ENCODE measurements around the gene TSSK6.

TSSK6 gene

GRCh38 chr19:19502808-19503602, 12.3 kb downstream of the TSSK6 start:
- DNase-seq = no peak

DNA sequence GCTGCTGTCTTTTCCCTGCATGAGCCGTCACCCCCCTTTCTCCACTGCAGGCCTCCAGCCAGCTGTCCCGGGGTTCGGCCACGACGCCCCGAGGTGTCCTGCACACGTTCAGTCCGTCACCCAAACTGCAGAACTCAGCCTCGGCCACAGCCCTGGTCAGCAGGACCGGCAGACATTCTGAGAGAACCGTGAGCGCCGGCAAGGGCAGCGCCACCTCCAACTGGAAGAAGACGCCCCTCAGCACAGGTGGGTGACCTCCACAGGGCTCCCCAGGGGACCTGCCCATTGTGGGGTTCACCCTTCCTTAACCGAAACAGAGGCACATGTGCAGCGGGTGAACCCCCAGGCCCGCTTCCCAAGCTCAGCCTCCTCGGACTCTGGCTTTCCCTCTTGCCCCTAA, 13.1 kb downstream of the TSSK6 start:
- no peak for DNase-seq

GRCh38 chr19:19501798-19502197, 13.6 kb downstream of the TSSK6 start:
- no peak for DNase-seq

GRCh38 chr19:19500975-19501644, 14.2 kb downstream of the TSSK6 start:
- DNase-seq = no peak

DNA sequence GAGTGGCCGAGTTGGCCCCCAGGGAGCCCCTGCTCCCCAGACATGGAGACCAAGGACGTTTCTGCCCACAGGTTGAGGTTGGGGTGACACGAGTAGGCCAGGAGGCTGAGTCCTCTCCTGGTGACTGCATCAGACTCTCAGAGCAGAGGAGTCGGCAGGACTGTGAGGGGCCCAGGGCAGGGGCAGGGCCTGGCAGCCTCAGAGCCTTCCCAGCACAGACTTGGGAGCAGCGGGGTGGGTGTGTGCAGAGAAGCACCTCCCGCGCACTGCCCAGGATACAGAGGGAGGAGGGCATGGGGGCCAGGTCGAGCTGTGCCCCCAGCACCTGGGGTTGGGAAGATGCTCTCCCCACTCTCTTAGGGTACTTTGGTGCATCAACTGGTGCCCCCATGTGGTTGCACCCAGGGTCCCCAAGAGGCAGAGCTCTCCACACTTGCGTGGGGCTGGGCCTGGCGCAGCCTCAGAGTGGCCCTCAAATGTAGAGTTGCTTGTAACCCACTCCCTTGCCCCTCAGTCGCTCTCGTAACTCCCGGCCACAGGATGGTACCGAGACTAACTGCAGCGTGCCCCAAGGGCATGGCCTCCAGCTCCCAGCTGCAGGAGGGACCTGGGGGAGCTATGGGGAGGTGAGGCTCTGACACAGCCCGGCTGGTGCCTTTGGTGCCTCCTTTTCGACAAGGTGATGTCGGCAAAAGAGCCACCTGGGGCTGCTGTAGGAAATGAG, 15.9 kb downstream of the TSSK6 start:
- DNase-seq = no peak

- DNase-seq = no peak
Measured at GRCh38 chr19:19498255-19498991, 16.9 kb downstream of the TSSK6 start.

DNA sequence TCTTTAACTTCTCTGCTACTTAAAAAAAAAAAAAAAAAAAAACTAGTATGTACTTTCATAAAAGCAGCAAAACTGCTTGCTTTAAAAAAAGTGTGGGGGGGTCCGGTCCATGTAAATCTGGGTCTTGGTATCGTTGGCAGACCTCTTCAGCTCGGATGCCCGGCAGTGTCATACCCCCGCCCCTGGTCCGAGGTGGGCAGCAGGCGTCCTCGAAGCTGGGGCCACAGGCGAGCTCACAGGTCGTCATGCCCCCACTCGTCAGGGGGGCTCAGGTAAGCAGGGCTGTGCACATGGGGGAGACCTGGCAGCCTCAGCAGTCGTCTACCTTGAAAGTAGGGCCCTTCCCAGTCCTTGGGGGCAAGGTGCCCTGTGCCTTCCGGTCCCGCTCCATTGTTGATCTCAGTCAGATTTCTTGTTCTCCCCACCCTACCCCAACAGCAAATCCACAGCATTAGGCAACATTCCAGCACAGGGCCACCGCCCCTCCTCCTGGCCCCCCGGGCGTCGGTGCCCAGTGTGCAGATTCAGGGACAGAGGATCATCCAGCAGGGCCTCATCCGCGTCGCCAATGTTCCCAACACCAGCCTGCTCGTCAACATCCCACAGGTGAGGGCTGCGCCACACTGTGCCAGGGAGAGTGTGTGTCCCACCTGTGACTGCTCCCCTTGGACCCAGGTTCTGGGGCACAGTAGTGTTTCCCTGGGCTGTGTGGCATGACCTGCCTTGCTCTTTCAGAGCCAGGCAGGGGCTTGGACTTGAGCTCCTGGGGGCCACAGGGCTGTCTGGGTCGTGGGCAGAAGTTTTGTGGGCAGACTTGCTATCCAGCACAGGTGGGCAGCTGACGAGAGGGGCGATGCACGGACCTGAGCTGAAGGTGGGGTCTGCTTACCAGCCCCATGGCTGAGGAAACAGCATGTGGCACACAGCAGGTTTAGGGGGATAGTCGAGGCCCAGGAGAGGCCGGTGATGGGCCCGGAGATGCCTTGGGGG, 19.4 kb downstream of the TSSK6 start:
- DNase-seq = no peak

DNA sequence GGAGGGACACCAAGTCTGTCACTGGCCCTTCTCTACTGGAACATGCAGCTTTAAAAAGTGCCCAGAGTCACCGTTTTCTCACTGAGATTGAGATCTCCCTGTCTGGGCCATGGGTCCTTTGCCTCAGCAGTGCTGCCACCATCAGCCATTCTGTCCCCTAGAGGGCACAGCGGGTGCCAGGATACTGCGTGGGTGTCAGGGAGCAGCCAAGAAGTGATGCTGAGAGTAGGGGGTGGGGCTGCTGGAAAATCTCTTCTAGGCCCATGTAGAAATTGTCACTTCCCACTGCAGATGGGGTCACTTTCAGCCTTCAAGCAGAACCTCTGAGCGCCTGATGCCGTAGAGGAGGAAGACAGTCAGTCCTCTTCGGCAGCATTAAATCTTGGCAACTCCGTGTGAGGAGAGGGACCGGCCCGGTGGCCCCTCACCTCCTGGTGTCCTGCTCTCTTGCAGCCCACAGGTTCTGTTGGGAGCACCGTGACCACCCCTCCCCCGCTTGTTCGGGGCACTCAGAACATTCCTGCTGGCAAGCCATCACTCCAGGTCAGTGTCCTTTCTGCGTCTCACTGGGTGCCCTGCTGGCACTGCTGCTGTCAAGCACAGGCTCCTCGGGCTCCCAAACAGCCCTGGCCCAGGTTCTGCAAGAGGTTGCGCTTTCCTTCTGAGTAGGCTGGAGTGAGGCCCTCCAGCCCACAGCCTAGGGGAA, 21.4 kb downstream of the TSSK6 start:
- no peak for DNase-seq

- no peak for DNase-seq
Measured at GRCh38 chr19:19492026-19492610, 23.2 kb downstream of the TSSK6 start.

DNA sequence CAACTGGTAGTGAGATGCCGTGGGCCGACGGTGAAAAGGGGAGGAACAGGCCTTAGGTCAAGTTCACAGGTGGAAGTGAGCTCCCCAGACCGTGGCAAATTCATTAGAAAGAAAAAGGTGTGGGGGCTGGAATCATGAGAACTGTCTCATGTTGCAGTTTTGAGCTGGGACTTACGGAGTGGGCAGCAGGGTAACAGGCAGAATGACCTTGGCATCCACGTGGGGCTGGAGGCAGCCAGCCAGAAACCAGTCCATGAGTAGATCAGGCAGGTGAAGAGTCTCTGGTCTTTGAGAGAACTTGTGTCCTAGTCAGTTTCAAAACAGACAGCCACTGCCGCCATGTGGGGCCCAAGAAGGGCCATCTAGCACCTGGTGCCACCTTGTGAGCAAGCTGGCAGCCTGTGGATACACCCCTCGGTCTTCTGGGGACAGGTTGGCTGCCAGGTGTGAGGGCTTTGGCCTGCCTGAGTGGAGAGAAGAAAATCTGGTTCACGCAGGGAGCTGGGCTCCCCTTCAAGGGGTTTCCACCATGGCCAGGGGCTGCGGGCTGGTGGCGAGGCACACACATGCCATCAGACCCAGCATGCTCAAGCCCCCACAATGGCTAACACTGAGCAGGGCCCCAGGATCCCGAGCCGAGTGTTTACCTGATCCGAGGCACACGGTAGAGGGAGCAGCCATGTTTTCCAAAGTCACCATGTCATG, 23.9 kb downstream of the TSSK6 start:
- no peak for DNase-seq

DNA sequence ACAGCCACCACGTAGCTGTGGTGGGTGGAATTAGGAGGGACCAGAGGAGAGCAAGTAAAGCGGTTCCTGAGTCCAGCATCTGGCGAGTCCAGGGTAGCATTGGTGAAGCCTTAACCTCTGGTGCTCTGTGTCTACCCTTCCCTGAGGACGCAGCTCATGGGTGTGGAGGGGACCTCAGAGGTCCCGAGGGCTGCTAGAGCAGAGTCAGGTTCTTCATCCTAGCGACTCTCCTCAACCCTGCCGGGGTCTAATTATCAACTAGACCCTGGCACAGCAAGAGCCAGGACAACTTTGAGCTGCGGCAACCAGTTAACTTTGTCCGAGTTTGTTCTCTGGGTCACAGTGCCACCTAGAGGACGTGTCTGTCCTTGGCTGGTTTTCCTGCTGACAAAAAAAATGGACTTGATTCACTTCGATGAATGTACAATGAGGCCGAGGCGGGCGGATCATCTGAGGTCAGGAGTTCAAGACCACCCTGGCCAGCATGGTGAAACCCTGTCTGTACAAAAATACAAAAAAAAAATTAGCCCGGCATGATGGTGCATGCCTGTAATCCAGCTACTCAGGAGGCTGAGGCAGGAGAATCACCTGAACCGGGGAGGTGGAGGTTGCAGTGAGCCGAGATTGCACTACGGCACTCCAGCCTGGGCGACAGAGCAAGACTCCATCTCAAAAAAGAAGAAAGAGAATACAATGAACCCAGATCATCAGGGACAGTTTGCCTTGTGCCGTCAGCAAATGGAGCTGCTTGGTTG, 25.0 kb downstream of the TSSK6 start:
- peak; percentile 76 to 88 for DNase-seq

DNA sequence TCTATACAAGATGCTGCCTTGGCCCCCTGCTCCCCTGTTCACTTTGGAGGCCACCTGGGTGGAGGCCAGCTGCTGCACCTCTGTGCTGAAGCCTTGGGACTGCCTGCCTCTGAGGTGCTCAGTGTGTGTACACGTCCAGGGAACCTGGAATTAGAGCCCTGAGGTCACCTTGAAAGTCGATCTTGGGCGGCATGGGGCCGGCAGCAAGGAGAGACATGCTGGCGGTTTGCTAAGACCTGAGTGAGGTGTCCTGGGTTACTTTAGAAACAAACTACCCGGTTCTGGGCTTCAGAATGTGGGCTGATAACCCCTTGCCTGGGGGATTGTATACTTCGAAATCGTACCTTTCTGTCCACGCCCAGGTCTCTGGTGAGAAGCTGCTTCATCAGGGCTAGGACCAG, 25.5 kb downstream of the TSSK6 start:
- DNase-seq = no peak

DNA sequence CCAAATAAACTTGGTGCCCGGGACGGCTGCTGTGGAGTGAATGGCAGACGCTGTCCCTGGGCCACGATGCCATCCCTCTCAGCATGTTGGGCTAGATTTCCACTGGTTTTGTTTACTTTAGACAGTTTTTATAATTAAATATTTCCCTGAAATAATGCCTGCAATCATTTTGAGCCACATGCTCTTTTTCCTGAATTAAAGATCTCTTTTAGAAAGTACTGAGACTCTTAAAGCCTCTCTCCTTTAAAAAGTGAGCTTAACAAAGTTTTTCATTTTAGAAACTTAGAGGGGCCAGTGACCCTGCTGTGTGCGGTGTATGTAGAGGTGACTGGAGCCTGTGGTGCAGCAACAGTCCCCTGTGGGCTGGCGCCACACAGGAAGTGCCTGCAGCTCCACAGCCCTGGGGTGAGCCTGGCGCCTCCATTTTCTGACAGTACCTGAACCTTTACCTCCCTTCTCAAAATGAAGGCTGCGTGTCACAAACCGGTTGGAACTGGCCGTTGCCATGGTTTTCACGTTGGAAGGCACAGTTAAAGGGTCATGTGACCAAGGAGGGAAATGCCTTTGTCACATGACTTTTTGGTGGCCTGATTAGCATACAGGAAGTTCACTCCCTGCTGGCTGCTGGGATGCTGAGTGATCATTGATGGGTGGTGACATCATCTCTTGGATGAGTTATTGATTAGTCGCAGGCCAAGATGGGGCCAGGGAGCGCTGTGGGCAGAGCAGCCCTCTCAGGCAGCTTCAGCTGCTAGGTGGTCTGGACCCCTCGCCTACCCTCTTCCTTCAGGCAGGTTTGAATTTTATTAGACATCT, 26.3 kb downstream of the TSSK6 start:
- DNase-seq = peak; percentile 78 to 80

GRCh38 chr19:19487950-19488874, 27.1 kb downstream of the TSSK6 start:
- no peak for DNase-seq

- no peak for DNase-seq
Measured at GRCh38 chr19:19487077-19487949, 28.0 kb downstream of the TSSK6 start.

All from activated CD4-positive, alpha-beta T cell treated with anti-CD3 and anti-CD28 coated beads for 4 hours (primary cell).